ENCODE measurements around the gene LY86.

The LY86 gene

GRCh38 chr6:6590530-6590929, 2.0 kb downstream of the LY86 start:
- peak overlapping the region; percentile 41; the same call in 1 of the 2 replicates for H3K9ac ChIP-seq (ENCODE audit: low read length)
- H3K4me3 ChIP-seq (ENCODE audit: insufficient read depth, low read length, poor library complexity, severe bottlenecking), result no peak overlapping the region
- peak overlapping the region; percentile 91 for H3K27ac ChIP-seq (ENCODE audit: low read depth, low read length)
- H3K9me2 ChIP-seq (replicated peaks; ENCODE audit: insufficient read depth, low read length), result no peaks in the 10 kb centered on the region
- peaks cover 54% of the 10 kb centered on the region for H3F3A ChIP-seq (ENCODE audit: insufficient read depth)
- no peaks in the 10 kb centered on the region for H3K36me3 ChIP-seq (ENCODE audit: low read length)
- TF ChIP-seq EZH2phosphoT487 (conservative IDR thresholded peaks at IDR 0.05; ENCODE audit: low read length), result no peak
- no peak for TF ChIP-seq CTCF (IDR thresholded peaks at IDR 0.05; ENCODE audit: insufficient read depth, low read length, poor library complexity, severe bottlenecking)
- H2AFZ ChIP-seq (ENCODE audit: low read depth, low read length, severe bottlenecking), result no peak overlapping the region
- no peaks in the 10 kb centered on the region for H4K20me1 ChIP-seq (ENCODE audit: low read depth, low read length)
- peaks cover 51% of the 10 kb centered on the region for H3K79me2 ChIP-seq (ENCODE audit: insufficient read depth, low read length)
- no peaks in the 10 kb centered on the region for H3K27me3 ChIP-seq (ENCODE audit: low read length)
- peak overlapping the region; percentile 83 for H3K4me2 ChIP-seq (ENCODE audit: low read depth, low read length, poor library complexity, severe bottlenecking)
- no peaks in the 10 kb centered on the region for H3K9me3 ChIP-seq (ENCODE audit: insufficient read depth, low read length)

- Histone ChIP-seq H4K20me1 (ENCODE audit: low read depth, low read length) (no peaks in the 10 kb centered on the region), H3K4me2 (ENCODE audit: low read depth, low read length, poor library complexity, severe bottlenecking) (peak overlapping the region; percentile 83), H3F3A (ENCODE audit: insufficient read depth) (peaks cover 41% of the 10 kb centered on the region), H3K27ac (ENCODE audit: low read depth, low read length) (peak overlapping the region; percentile 91), H2AFZ (ENCODE audit: low read depth, low read length, severe bottlenecking) (peak overlapping the region; percentile 43), H3K9me3 (ENCODE audit: insufficient read depth, low read length) (no peaks in the 10 kb centered on the region), H3K79me2 (ENCODE audit: insufficient read depth, low read length) (peaks cover 39% of the 10 kb centered on the region), H3K4me3 (ENCODE audit: insufficient read depth, low read length, poor library complexity, severe bottlenecking) (peak overlapping the region; percentile 13), H3K36me3 (ENCODE audit: low read length) (no peaks in the 10 kb centered on the region), H3K27me3 (ENCODE audit: low read length) (no peaks in the 10 kb centered on the region), H3K9ac (ENCODE audit: low read length) (peak overlapping the region; percentile 41), H3K9me2 (replicated peaks; ENCODE audit: insufficient read depth, low read length) (no peaks in the 10 kb centered on the region)
- no peak for TF ChIP-seq EZH2phosphoT487 (conservative IDR thresholded peaks at IDR 0.05; ENCODE audit: low read length)
- no peak for TF ChIP-seq CTCF (IDR thresholded peaks at IDR 0.05; ENCODE audit: insufficient read depth, low read length, poor library complexity, severe bottlenecking)
These were observed 3.4 kb downstream of the LY86 start for GRCh38 chr6:6591778-6592465.

- Histone ChIP-seq H3K27me3 (ENCODE audit: low read length) (no peaks in the 10 kb centered on the region), H3K4me3 (ENCODE audit: insufficient read depth, low read length, poor library complexity, severe bottlenecking) (no peak overlapping the region), H3K9me2 (replicated peaks; ENCODE audit: insufficient read depth, low read length) (no peaks in the 10 kb centered on the region), H3K9ac (ENCODE audit: low read length) (peak overlapping the region; percentile 41), H3K27ac (ENCODE audit: low read depth, low read length) (peak overlapping the region; percentile 91), H4K20me1 (ENCODE audit: low read depth, low read length) (no peaks in the 10 kb centered on the region), H3K79me2 (ENCODE audit: insufficient read depth, low read length) (peaks cover 45% of the 10 kb centered on the region), H3K9me3 (ENCODE audit: insufficient read depth, low read length) (no peaks in the 10 kb centered on the region), H3K4me2 (ENCODE audit: low read depth, low read length, poor library complexity, severe bottlenecking) (peak overlapping the region; percentile 83), H2AFZ (ENCODE audit: low read depth, low read length, severe bottlenecking) (no peak overlapping the region), H3K36me3 (ENCODE audit: low read length) (no peaks in the 10 kb centered on the region), H3F3A (ENCODE audit: insufficient read depth) (peaks cover 31% of the 10 kb centered on the region)
- TF ChIP-seq CTCF (IDR thresholded peaks at IDR 0.05; ENCODE audit: insufficient read depth, low read length, poor library complexity, severe bottlenecking), result no peak
- TF ChIP-seq EZH2phosphoT487 (conservative IDR thresholded peaks at IDR 0.05; ENCODE audit: low read length), result no peak
These were observed 4.4 kb downstream of the LY86 start for GRCh38 chr6:6592826-6593475.

Measured in SU-DHL-6 (cell line).